Astrocyte (in vitro differentiated cells and primary cell): ENCODE results near the gene SRRT. TPM values are rescaled to one million over a fixed set of nuclear protein-coding genes. Genes with fewer than 3 reads are reported as not detected.

Experiments
- DNase-seq: peaks from one replicate; pipeline ENCODE4 v3.0.0-alpha.2; 2010; ENCODE audit warnings: low read depth
- FAIRE-seq: peaks from 2 replicates; lab custom pipeline; 2011; peaks lifted over from hg19 to GRCh38; lab: Jason Lieb, UNC
- H2AFZ ChIP-seq: 2 replicates; pipeline ENCODE4 v1.6.0; 2012; ENCODE audit warnings: low read depth, low read length, inconsistent platforms
- H3K27ac ChIP-seq: 2 replicates; pipeline ENCODE4 v1.5.1; 2011; ENCODE audit warnings: low read depth, low read length, inconsistent platforms
- H3K27me3 ChIP-seq: 2 replicates; pipeline ENCODE4 v1.6.0; 2011; ENCODE audit warnings: low read length, inconsistent platforms; ENCODE audit not compliant: insufficient read depth
- H3K36me3 ChIP-seq: 2 replicates; pipeline ENCODE4 v1.5.1; 2011; ENCODE audit warnings: low read length, inconsistent platforms; ENCODE audit not compliant: insufficient read depth
- H3K4me1 ChIP-seq: 2 replicates; pipeline ENCODE4 v1.5.1; 2011; ENCODE audit warnings: low read length, inconsistent platforms; ENCODE audit not compliant: insufficient read depth
- H3K4me2 ChIP-seq: 2 replicates; pipeline ENCODE4 v1.6.0; 2012; ENCODE audit warnings: low read length, inconsistent platforms
- H3K4me3 ChIP-seq: 2 replicates; pipeline ENCODE4 v1.5.1; 2011; ENCODE audit warnings: low read depth, mild to moderate bottlenecking, low read length, inconsistent platforms; ENCODE audit not compliant: insufficient read depth
- H3K79me2 ChIP-seq: 2 replicates; pipeline ENCODE4 v1.6.0; 2012; ENCODE audit warnings: mild to moderate bottlenecking, low read length, inconsistent platforms; ENCODE audit not compliant: insufficient read depth
- H3K9ac ChIP-seq: 2 replicates; pipeline ENCODE4 v1.6.0; 2012; ENCODE audit warnings: mild to moderate bottlenecking, low read length, inconsistent platforms
- H3K9me3 ChIP-seq: 2 replicates; pipeline ENCODE4 v1.5.1; 2012; ENCODE audit warnings: low read depth, mild to moderate bottlenecking, low read length, inconsistent platforms; ENCODE audit not compliant: insufficient read depth
- H4K20me1 ChIP-seq: 2 replicates; pipeline ENCODE4 v1.6.0; 2012; ENCODE audit warnings: low read length, inconsistent platforms; ENCODE audit not compliant: insufficient read depth
- H3K27ac Mint-ChIP-seq: one replicate; pipeline ENCODE4 v1.8.0; 2021; ENCODE audit warnings: mild to moderate bottlenecking, mixed read lengths; ENCODE audit not compliant: unreplicated experiment
- H3K27me3 Mint-ChIP-seq: one replicate; pipeline ENCODE4 v1.8.0; 2021; ENCODE audit warnings: low read depth, mixed read lengths; ENCODE audit not compliant: unreplicated experiment
- H3K36me3 Mint-ChIP-seq: one replicate; pipeline ENCODE4 v1.8.0; 2021; ENCODE audit warnings: low read depth, mixed read lengths; ENCODE audit not compliant: unreplicated experiment
- H3K4me1 Mint-ChIP-seq: one replicate; pipeline ENCODE4 v1.8.0; 2021; ENCODE audit warnings: low read depth, mixed read lengths; ENCODE audit not compliant: unreplicated experiment
- H3K4me3 Mint-ChIP-seq: one replicate; pipeline ENCODE4 v1.8.0; 2021; ENCODE audit warnings: mild to moderate bottlenecking, moderate library complexity, mixed read lengths; ENCODE audit not compliant: unreplicated experiment
- H3K9me3 Mint-ChIP-seq: one replicate; pipeline ENCODE4 v1.8.0; 2021; ENCODE audit warnings: mild to moderate bottlenecking, mixed read lengths; ENCODE audit not compliant: unreplicated experiment
- CTCF ChIP-seq: IDR thresholded peaks from 2 replicates; pipeline ENCODE4 v1.5.1; 2011; ENCODE audit warnings: low read depth, mild to moderate bottlenecking, inconsistent platforms, low read length, moderate library complexity; ENCODE audit not compliant: insufficient read depth
- EZH2 ChIP-seq: IDR thresholded peaks from 2 replicates; pipeline ENCODE4 v1.6.1; 2012; ENCODE audit warnings: mild to moderate bottlenecking, low read length, inconsistent platforms; ENCODE audit not compliant: insufficient read depth
- total RNA-seq: library from RNA; stranded (reverse); gene quantifications from 2 replicates; pipeline ENCODE4 v1.2.1, GENCODE V29; 2021

Gene SRRT
- total RNA-seq, 1 donor from 2014 or later: 118 TPM

- Histone ChIP-seq H3K9ac (no peak overlapping the region), H3K9me3 (no peaks in the 10 kb centered on the region), H3K36me3 (peaks cover 9% of the 10 kb centered on the region), H3K27me3 (peaks cover 10% of the 10 kb centered on the region), H3K79me2 (peaks cover 19% of the 10 kb centered on the region), H3K4me2 (no peak overlapping the region), H3K4me1 (peaks cover 43% of the 10 kb centered on the region), H2AFZ (no peak overlapping the region), H3K27ac (no peak overlapping the region), H3K4me3 (no peak overlapping the region), H4K20me1 (peaks cover 12% of the 10 kb centered on the region)
- DNase-seq (no peak), FAIRE-seq (no peak)
- TF ChIP-seq EZH2: no peak
- TF ChIP-seq CTCF: no peak
- Mint-ChIP-seq H3K36me3 (peaks cover 7% of the 10 kb centered on the region), H3K4me3 (no peak overlapping the region), H3K27ac (no peak overlapping the region), H3K27me3 (peaks cover 11% of the 10 kb centered on the region), H3K9me3 (no peaks in the 10 kb centered on the region), H3K4me1 (peaks cover 24% of the 10 kb centered on the region)
Measured at GRCh38 chr7:100892364-100893317, 17.7 kb downstream of the SRRT start.

GRCh38 chr7:100893318-100893895 is 18.5 kb downstream of the SRRT start:
- Histone ChIP-seq H3K4me2 (no peak overlapping the region), H3K4me3 (no peak overlapping the region), H3K79me2 (peaks cover 11% of the 10 kb centered on the region), H3K4me1 (peaks cover 35% of the 10 kb centered on the region), H3K27ac (no peak overlapping the region), H4K20me1 (peaks cover 4% of the 10 kb centered on the region), H3K9me3 (no peaks in the 10 kb centered on the region), H3K36me3 (peaks cover 3% of the 10 kb centered on the region), H2AFZ (no peak overlapping the region), H3K9ac (no peak overlapping the region), H3K27me3 (peaks cover 10% of the 10 kb centered on the region)
- TF ChIP-seq EZH2: no peak
- no peak for TF ChIP-seq CTCF
- Mint-ChIP-seq H3K4me3 (no peak overlapping the region), H3K9me3 (no peaks in the 10 kb centered on the region), H3K36me3 (peaks cover 2% of the 10 kb centered on the region), H3K27ac (no peak overlapping the region), H3K27me3 (peaks cover 16% of the 10 kb centered on the region), H3K4me1 (peaks cover 18% of the 10 kb centered on the region)
- no peak for DNase-seq
- FAIRE-seq: no peak
